ENCODE measurements around the gene TRABD2B. TPM values are rescaled to one million over a fixed set of nuclear protein-coding genes. Genes with fewer than 3 reads are reported as not detected.

TRABD2B gene
- total and polyA plus RNA-seq, 2 donors (not counting 1 experiment from before 2014, with no cell fraction given), result under 0.01 TPM; not detected in 1

GRCh38 chr1:47772281-47772680, 224.9 kb downstream of the TRABD2B start:
- Histone ChIP-seq H3K27me3 (ENCODE audit: control insufficient read depth, insufficient read depth, low read length) (no peaks in the 10 kb centered on the region), H3K9me3 (ENCODE audit: control insufficient read depth, insufficient read depth, low read depth, low read length) (no peaks in the 10 kb centered on the region), H3K4me1 (ENCODE audit: control insufficient read depth, extremely low read depth, insufficient read depth, low read length) (no peaks in the 10 kb centered on the region), H3K4me3 (replicated peaks in 1 of 4; ENCODE audit: control extremely low read depth in 1 of 4, insufficient read depth in 1 of 4, low read depth in 3 of 4, low read length in 4 of 4) (no peak overlapping the region), H2AFZ (ENCODE audit: low read length) (no peak overlapping the region), H3K36me3 (ENCODE audit: control insufficient read depth, insufficient read depth, low read length) (no peaks in the 10 kb centered on the region), H3K4me2 (ENCODE audit: extremely low read depth, insufficient read depth, low read length) (no peak overlapping the region), H4K20me1 (ENCODE audit: control insufficient read depth, extremely low read depth, insufficient read depth, low read length) (no peaks in the 10 kb centered on the region), H3K9ac (ENCODE audit: insufficient read depth, low read length) (no peak overlapping the region), H3K27ac (ENCODE audit: insufficient read depth, low read length) (no peak overlapping the region), H3K79me2 (ENCODE audit: control insufficient read depth, insufficient read depth, low read length) (no peaks in the 10 kb centered on the region)
- DNase-seq (ENCODE audit: low read depth in 2 of 2), result no peak
- TF ChIP-seq CTCF (conservative IDR thresholded peaks at IDR 0.05 in 1 of 2, IDR thresholded peaks at IDR 0.05 in 1 of 2; ENCODE audit: low read depth in 1 of 2, low read length in 2 of 2), result no peak
- TF ChIP-seq EZH2 (IDR thresholded peaks at IDR 0.05; ENCODE audit: low read length, missing control alignments), result no peak

- Histone ChIP-seq H3K9ac (ENCODE audit: insufficient read depth, low read length) (no peak overlapping the region), H3K79me2 (ENCODE audit: control insufficient read depth, insufficient read depth, low read length) (no peaks in the 10 kb centered on the region), H3K36me3 (ENCODE audit: control insufficient read depth, insufficient read depth, low read length) (no peaks in the 10 kb centered on the region), H3K4me3 (replicated peaks in 1 of 4; ENCODE audit: control extremely low read depth in 1 of 4, insufficient read depth in 1 of 4, low read depth in 3 of 4, low read length in 4 of 4) (no peak overlapping the region), H4K20me1 (ENCODE audit: control insufficient read depth, extremely low read depth, insufficient read depth, low read length) (no peaks in the 10 kb centered on the region), H3K4me1 (ENCODE audit: control insufficient read depth, extremely low read depth, insufficient read depth, low read length) (no peaks in the 10 kb centered on the region), H3K27ac (ENCODE audit: insufficient read depth, low read length) (no peak overlapping the region), H3K9me3 (ENCODE audit: control insufficient read depth, insufficient read depth, low read depth, low read length) (no peaks in the 10 kb centered on the region), H3K27me3 (ENCODE audit: control insufficient read depth, insufficient read depth, low read length) (no peaks in the 10 kb centered on the region), H2AFZ (ENCODE audit: low read length) (no peak overlapping the region), H3K4me2 (ENCODE audit: extremely low read depth, insufficient read depth, low read length) (no peak overlapping the region)
- no peak for TF ChIP-seq CTCF (conservative IDR thresholded peaks at IDR 0.05 in 1 of 2, IDR thresholded peaks at IDR 0.05 in 1 of 2; ENCODE audit: low read depth in 1 of 2, low read length in 2 of 2)
- TF ChIP-seq EZH2 (IDR thresholded peaks at IDR 0.05; ENCODE audit: low read length, missing control alignments), result no peak
- no peak for DNase-seq (ENCODE audit: low read depth in 2 of 2)
Measured at GRCh38 chr1:47771751-47772150, 225.4 kb downstream of the TRABD2B start.

GRCh38 chr1:47769983-47770382, 227.2 kb downstream of the TRABD2B start:
- H3K4me2 ChIP-seq (ENCODE audit: extremely low read depth, insufficient read depth, low read length), result no peak overlapping the region
- no peak overlapping the region for H3K4me3 ChIP-seq (replicated peaks in 1 of 4; ENCODE audit: control extremely low read depth in 1 of 4, insufficient read depth in 1 of 4, low read depth in 3 of 4, low read length in 4 of 4)
- H3K27me3 ChIP-seq (ENCODE audit: control insufficient read depth, insufficient read depth, low read length), result no peaks in the 10 kb centered on the region
- H3K4me1 ChIP-seq (ENCODE audit: control insufficient read depth, extremely low read depth, insufficient read depth, low read length), result no peaks in the 10 kb centered on the region
- no peak overlapping the region for H3K27ac ChIP-seq (ENCODE audit: insufficient read depth, low read length)
- H3K9ac ChIP-seq (ENCODE audit: insufficient read depth, low read length), result no peak overlapping the region
- H3K9me3 ChIP-seq (ENCODE audit: control insufficient read depth, insufficient read depth, low read depth, low read length), result no peaks in the 10 kb centered on the region
- no peak overlapping the region for H2AFZ ChIP-seq (ENCODE audit: low read length)
- no peak for TF ChIP-seq CTCF (conservative IDR thresholded peaks at IDR 0.05 in 1 of 2, IDR thresholded peaks at IDR 0.05 in 1 of 2; ENCODE audit: low read depth in 1 of 2, low read length in 2 of 2)
- H4K20me1 ChIP-seq (ENCODE audit: control insufficient read depth, extremely low read depth, insufficient read depth, low read length), result no peaks in the 10 kb centered on the region
- no peaks in the 10 kb centered on the region for H3K36me3 ChIP-seq (ENCODE audit: control insufficient read depth, insufficient read depth, low read length)
- no peaks in the 10 kb centered on the region for H3K79me2 ChIP-seq (ENCODE audit: control insufficient read depth, insufficient read depth, low read length)
- no peak for DNase-seq (ENCODE audit: low read depth in 2 of 2)
